Skeletal muscle tissue (tissue), 4 donors: Measurements from ENCODE around the gene KREMEN1. TPM values are rescaled to one million over a fixed set of nuclear protein-coding genes. Genes with fewer than 3 reads are reported as not detected.

ENCODE experiments used
- H3K27ac ChIP-seq: one replicate; pipeline ENCODE4 v1.7.0; 2013; ENCODE audit warnings: mild to moderate bottlenecking, low read depth, low read length, inconsistent platforms
- H3K27me3 ChIP-seq, 3 donors: one replicate each; pipeline ENCODE4 v1.7.0; 2013; ENCODE audit warnings: low read length in 3 of 3; ENCODE audit not compliant: control insufficient read depth in 3 of 3, insufficient read depth in 3 of 3
- H3K36me3 ChIP-seq, 3 donors: one replicate each; pipeline ENCODE4 v1.7.0; 2013; ENCODE audit warnings: low read length in 3 of 3; ENCODE audit not compliant: control insufficient read depth in 3 of 3, insufficient read depth in 3 of 3
- H3K4me1 ChIP-seq, 3 donors: one replicate each; pipeline ENCODE4 v1.7.0; 2013; ENCODE audit warnings: low read length in 3 of 3, mild to moderate bottlenecking in 3 of 3; ENCODE audit not compliant: control insufficient read depth in 3 of 3, insufficient read depth in 3 of 3
- H3K4me3 ChIP-seq, 3 donors: one replicate each; pipeline ENCODE4 v1.7.0; 2013; ENCODE audit warnings: low read length in 3 of 3
- H3K9ac ChIP-seq, 3 donors: one replicate each; pipeline ENCODE4 v1.7.0; 2013; ENCODE audit warnings: low read length in 3 of 3, mild to moderate bottlenecking in 3 of 3, moderate library complexity in 2 of 3, low read depth in 1 of 3
- H3K9me3 ChIP-seq, 3 donors: one replicate each; pipeline ENCODE4 v1.7.0; 2013; ENCODE audit warnings: low read length in 3 of 3; ENCODE audit not compliant: control insufficient read depth in 3 of 3
- total RNA-seq: library from RNA; depleted of rRNA; stranded (reverse); fragments of >200 nt; gene quantifications from one replicate; pipeline ENCODE4 v1.2.3, GENCODE V29; 2014
- donor health status: Osteomylitis.

KREMEN1 gene
- total RNA-seq, 1 donor from 2014 or later = 43.8 TPM

- Histone ChIP-seq H3K27ac (no peak overlapping the region), H3K9ac (no peak overlapping the region), H3K4me3 (no peak overlapping the region), H3K36me3 (no peaks in the 10 kb centered on the region), H3K27me3 (peaks cover 0 to 3% (median 0%) of the 10 kb centered on the region in 3 donors), H3K9me3 (no peaks in the 10 kb centered on the region), H3K4me1 (no peaks in the 10 kb centered on the region)
Measured at GRCh38 chr22:29195118-29195963, 122.5 kb downstream of the KREMEN1 start.

DNA sequence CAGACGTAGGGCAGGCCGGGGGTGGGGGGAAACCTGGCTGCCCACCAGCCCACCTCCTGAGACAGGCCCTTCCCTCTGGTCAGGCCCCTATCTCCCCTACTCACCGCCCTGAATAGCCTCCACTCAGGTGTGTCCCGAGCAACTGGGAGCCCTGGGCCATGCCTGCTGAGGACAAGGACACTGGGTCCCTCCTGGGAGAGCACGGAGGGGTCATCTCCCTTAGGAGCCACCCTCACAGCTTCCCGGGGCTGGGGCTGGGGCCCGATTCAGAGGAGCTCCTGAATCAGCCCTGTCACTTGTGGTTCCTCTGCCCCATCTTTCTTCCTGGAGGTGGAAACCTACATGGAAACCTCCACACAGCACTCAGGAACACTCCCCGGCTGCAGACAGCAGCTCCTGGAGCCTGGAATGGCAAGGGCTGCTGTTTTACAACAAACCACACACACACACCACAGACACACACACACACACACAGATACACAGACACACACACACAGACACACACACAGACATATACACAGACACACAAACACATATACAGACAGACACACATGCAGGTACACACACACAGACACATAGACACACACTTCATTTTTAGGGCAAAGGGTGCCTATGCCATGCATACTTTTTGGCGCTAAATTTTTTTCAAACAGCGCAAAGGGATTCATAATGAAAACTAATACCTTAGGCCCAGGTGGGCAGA lies 123.3 kb downstream of the KREMEN1 start:
- H3K9ac ChIP-seq = no peak overlapping the region
- no peaks in the 10 kb centered on the region for H3K4me1 ChIP-seq
- H3K27me3 ChIP-seq = peaks cover 0 to 3% (median 0%) of the 10 kb centered on the region in 3 donors
- H3K4me3 ChIP-seq = no peak overlapping the region
- no peaks in the 10 kb centered on the region for H3K9me3 ChIP-seq
- H3K27ac ChIP-seq = no peak overlapping the region
- H3K36me3 ChIP-seq = no peaks in the 10 kb centered on the region

- Histone ChIP-seq H3K4me3 (no peak overlapping the region), H3K9me3 (no peaks in the 10 kb centered on the region), H3K36me3 (no peaks in the 10 kb centered on the region), H3K27ac (no peak overlapping the region), H3K9ac (no peak overlapping the region), H3K27me3 (peaks cover 0 to 3% (median 0%) of the 10 kb centered on the region in 3 donors), H3K4me1 (peaks cover 0 to 3% (median 3%) of the 10 kb centered on the region in 3 donors)
Measured at GRCh38 chr22:29197096-29197495, 124.3 kb downstream of the KREMEN1 start.

DNA sequence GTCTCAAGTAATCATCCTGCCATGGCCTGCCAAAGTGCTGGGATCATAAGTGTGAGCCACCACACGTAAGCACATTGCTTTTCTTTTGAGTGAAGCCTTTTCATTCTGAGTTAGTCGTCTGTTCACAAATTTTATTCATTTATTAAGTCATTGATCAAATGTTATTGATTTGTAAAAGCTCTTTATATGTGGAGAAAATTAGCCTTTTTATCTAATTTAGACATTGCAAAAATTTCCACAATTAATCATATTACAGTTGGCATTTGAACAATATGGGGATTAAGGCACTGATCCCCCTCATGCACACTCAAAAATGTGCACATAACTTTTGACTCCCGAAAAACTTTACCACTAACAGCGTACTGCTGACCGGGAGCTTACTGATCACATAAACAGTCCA lies 125.4 kb downstream of the KREMEN1 start:
- Histone ChIP-seq H3K27me3 (peaks cover 0 to 3% (median 0%) of the 10 kb centered on the region in 3 donors), H3K36me3 (no peaks in the 10 kb centered on the region), H3K9ac (no peak overlapping the region), H3K4me3 (no peak overlapping the region), H3K4me1 (peaks cover 8 to 10% (median 8%) of the 10 kb centered on the region in 3 donors), H3K9me3 (no peaks in the 10 kb centered on the region), H3K27ac (no peak overlapping the region)

GRCh38 chr22:29199702-29200400 lies 127.0 kb downstream of the KREMEN1 start:
- H3K4me1 ChIP-seq = peaks cover 8 to 10% (median 8%) of the 10 kb centered on the region in 3 donors
- H3K9ac ChIP-seq = no peak overlapping the region
- H3K27ac ChIP-seq = no peak overlapping the region
- H3K9me3 ChIP-seq = no peaks in the 10 kb centered on the region
- H3K36me3 ChIP-seq = no peaks in the 10 kb centered on the region
- H3K4me3 ChIP-seq = no peak overlapping the region
- peaks cover 0 to 3% (median 0%) of the 10 kb centered on the region in 3 donors for H3K27me3 ChIP-seq

DNA sequence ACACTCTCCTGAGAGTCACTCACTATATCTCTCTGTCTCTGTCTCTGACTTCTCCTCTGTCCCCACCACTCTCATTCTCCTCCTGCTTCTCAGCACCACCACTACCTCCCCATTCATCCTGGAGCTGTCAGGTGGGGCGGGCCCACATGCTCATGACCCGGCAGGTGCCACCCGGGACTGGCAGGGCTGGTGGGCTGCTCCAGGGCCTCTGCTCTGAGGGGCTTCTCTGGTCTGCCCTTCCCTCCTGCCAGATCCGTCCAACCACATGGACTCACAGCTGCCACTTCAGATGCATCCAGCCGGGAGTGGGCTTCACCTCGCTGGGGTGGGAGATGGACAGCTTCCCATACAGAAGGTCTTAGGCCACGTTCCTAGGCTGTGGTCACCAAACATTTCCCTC lies 128.1 kb downstream of the KREMEN1 start:
- Histone ChIP-seq H3K9me3 (no peaks in the 10 kb centered on the region), H3K27ac (no peak overlapping the region), H3K27me3 (no peaks in the 10 kb centered on the region), H3K4me3 (no peak overlapping the region), H3K4me1 (peaks cover 8 to 10% (median 8%) of the 10 kb centered on the region in 3 donors), H3K9ac (no peak overlapping the region), H3K36me3 (no peaks in the 10 kb centered on the region)

GRCh38 chr22:29201782-29202181 lies 128.9 kb downstream of the KREMEN1 start:
- H3K4me3 ChIP-seq = no peak overlapping the region
- peaks cover 8 to 9% (median 9%) of the 10 kb centered on the region in 3 donors for H3K27me3 ChIP-seq
- H3K4me1 ChIP-seq = peaks cover 11 to 15% (median 14%) of the 10 kb centered on the region in 3 donors
- no peaks in the 10 kb centered on the region for H3K36me3 ChIP-seq
- H3K9ac ChIP-seq = no peak overlapping the region
- no peak overlapping the region for H3K27ac ChIP-seq
- H3K9me3 ChIP-seq = no peaks in the 10 kb centered on the region

DNA sequence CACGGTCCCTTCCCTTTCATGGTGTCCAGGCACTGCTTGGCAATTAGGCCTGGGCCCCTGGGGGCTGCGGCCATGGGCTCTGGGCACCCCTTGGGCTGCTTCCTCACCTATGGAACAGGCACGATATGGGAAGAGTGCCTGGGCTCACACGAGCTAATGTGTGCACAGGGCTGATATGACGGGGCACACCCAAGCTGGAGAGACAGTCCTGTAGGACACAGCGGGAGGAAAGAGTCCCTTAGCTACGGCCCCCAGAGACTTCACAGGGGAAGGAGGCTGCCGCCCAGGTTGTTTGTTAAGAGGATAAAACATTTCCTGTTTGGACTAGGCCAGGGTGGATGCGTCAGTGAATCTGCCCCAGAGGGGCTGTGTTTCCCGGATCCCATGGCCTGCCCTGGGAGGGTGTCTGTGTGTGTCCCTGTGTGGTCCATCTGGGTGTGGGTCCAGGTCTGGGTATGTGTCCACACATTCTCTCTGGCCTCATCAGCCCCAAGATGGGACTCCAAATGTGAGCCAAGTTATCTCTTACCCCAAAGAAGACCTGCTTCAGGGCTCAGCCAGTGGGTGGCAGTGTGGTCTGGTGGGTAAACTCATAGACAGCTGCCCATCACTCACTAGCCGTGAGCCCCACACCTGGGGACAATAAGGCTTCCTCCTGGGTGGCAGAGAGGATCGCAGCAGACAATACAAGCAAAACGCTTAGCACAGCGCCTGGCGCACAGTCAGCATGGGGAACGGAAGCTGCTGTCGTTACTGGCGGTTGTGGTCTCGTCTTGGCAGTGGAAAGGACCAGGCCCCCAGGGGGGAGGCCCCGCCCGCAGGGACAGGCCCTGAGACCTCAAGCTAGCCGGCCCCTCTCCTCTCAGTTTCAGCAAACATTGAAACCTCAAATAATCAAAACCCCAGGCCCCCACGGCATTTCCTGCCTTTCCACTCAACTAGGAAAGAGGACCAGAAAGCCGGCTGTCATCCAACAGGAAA lies 129.7 kb downstream of the KREMEN1 start:
- Histone ChIP-seq H3K36me3 (no peaks in the 10 kb centered on the region), H3K9ac (peak overlapping the region in 1 of 3 donors; percentile 14), H3K27ac (peak overlapping the region; percentile 72), H3K4me1 (peaks cover 11 to 15% (median 14%) of the 10 kb centered on the region in 3 donors), H3K9me3 (no peaks in the 10 kb centered on the region), H3K27me3 (peaks cover 9 to 16% (median 15%) of the 10 kb centered on the region in 3 donors), H3K4me3 (no peak overlapping the region)
